Measurements from ENCODE around the gene PKMYT1.

PKMYT1 gene

GRCh38 chr16:2986623-2987188 lies 6.5 kb upstream of the PKMYT1 start:
- no peak for DNase-seq (ENCODE audit: low read depth, low spot score)
- no peak for TF ChIP-seq CTCF (IDR thresholded peaks at IDR 0.05; ENCODE audit: insufficient read depth, low read length, missing control alignments)
- no peak overlapping the region for H3K4me3 ChIP-seq (ENCODE audit: low read depth, low read length)
- ChIA-PET POLR2A (no interaction called here), CTCF (interaction anchor here (1.2 kb wide), 1 partner anchor 12 kb away, joined by 3 read pairs; no protein-coding TSS in a partner anchor)

GRCh38 chr16:2985893-2986355 lies 5.7 kb upstream of the PKMYT1 start:
- TF ChIP-seq CTCF (IDR thresholded peaks at IDR 0.05; ENCODE audit: insufficient read depth, low read length, missing control alignments): no peak
- no peak overlapping the region for H3K4me3 ChIP-seq (ENCODE audit: low read depth, low read length)
- CTCF ChIA-PET: no interaction called here
- no peak for DNase-seq (ENCODE audit: low read depth, low spot score)
- POLR2A ChIA-PET: no interaction called here

GRCh38 chr16:2985462-2985861 lies 5.2 kb upstream of the PKMYT1 start:
- no peak overlapping the region for H3K4me3 ChIP-seq (ENCODE audit: low read depth, low read length)
- POLR2A ChIA-PET: no interaction called here
- CTCF ChIA-PET: interaction anchor here (1.7 kb wide), 1 partner anchor 9 kb away, joined by 6 read pairs; no protein-coding TSS in a partner anchor
- TF ChIP-seq CTCF (IDR thresholded peaks at IDR 0.05; ENCODE audit: insufficient read depth, low read length, missing control alignments): no peak
- DNase-seq (ENCODE audit: low read depth, low spot score): no peak

GRCh38 chr16:2983706-2984136 lies 3.5 kb upstream of the PKMYT1 start:
- ChIA-PET POLR2A (no interaction called here), CTCF (interaction anchor here (0.6 to 1.7 kb wide), 13 partner anchors 8 to 317 kb away, joined by 3 to 6 read pairs (median 5); no protein-coding TSS in a partner anchor)
- H3K4me3 ChIP-seq (ENCODE audit: low read depth, low read length): peak overlapping the region; percentile 47
- DNase-seq (ENCODE audit: low read depth, low spot score): no peak
- TF ChIP-seq CTCF (IDR thresholded peaks at IDR 0.05; ENCODE audit: insufficient read depth, low read length, missing control alignments): peak; percentile 72

- ChIA-PET CTCF (interaction anchor here (1.0 to 2.3 kb wide), 11 partner anchors 11 to 55 kb away, joined by 3 to 10 read pairs (median 5); no protein-coding TSS in a partner anchor), POLR2A (interaction anchor here (2.0 kb wide), 1 partner anchor 38 kb away, joined by 5 read pairs; the partner anchor contains the start of gene TNFRSF12A)
- TF ChIP-seq CTCF (IDR thresholded peaks at IDR 0.05; ENCODE audit: insufficient read depth, low read length, missing control alignments): no peak
- no peak overlapping the region for H3K4me3 ChIP-seq (ENCODE audit: low read depth, low read length)
- no peak for DNase-seq (ENCODE audit: low read depth, low spot score)
These were observed 2.2 kb upstream of the PKMYT1 start for GRCh38 chr16:2982402-2982801.

- POLR2A ChIA-PET: interaction anchor here (2.0 kb wide), 1 partner anchor 39 kb away, joined by 5 read pairs; the partner anchor contains the start of gene TNFRSF12A
- no peak for DNase-seq (ENCODE audit: low read depth, low spot score)
- TF ChIP-seq CTCF (IDR thresholded peaks at IDR 0.05; ENCODE audit: insufficient read depth, low read length, missing control alignments): no peak
- no peak overlapping the region for H3K4me3 ChIP-seq (ENCODE audit: low read depth, low read length)
- CTCF ChIA-PET: interaction anchor here (1.3 to 2.3 kb wide), 7 partner anchors 10 to 55 kb away, joined by 5 to 10 read pairs (median 5); no protein-coding TSS in a partner anchor
These were observed 1.6 kb upstream of the PKMYT1 start for GRCh38 chr16:2981899-2982250.
